Activated naive CD8-positive, alpha-beta T cell treated with anti-CD3 and anti-CD28 coated beads, Interleukin-2, amount 50 U/mL, for 24 hours (primary cell): Measurements from ENCODE around the gene ZNF880.
A peak's percentile ranks its signal among the peaks of the same experiment; 100 is the strongest.

Experiments
- ATAC-seq: fragments of 150-1000 bp; cut with Tn5 transposase; one replicate; pipeline ENCODE4 v1.10.0; 2021
- DNase-seq: peaks from one replicate; pipeline ENCODE4 v3.0.0; 2021
- H3K27ac Mint-ChIP-seq: one replicate; pipeline ENCODE4 v1.8.0; 2021; ENCODE audit warnings: mild to moderate bottlenecking, mixed read lengths
- H3K27me3 Mint-ChIP-seq: one replicate; pipeline ENCODE4 v1.8.0; 2021; ENCODE audit warnings: mixed read lengths
- H3K36me3 Mint-ChIP-seq: one replicate; pipeline ENCODE4 v1.8.0; 2021; ENCODE audit warnings: low read depth, mixed read lengths
- H3K4me1 Mint-ChIP-seq: one replicate; pipeline ENCODE4 v1.8.0; 2021; ENCODE audit warnings: mixed read lengths
- H3K4me3 Mint-ChIP-seq: one replicate; pipeline ENCODE4 v1.8.0; 2021; ENCODE audit warnings: mild to moderate bottlenecking, moderate library complexity, mixed read lengths
- H3K9me3 Mint-ChIP-seq: one replicate; pipeline ENCODE4 v1.8.0; 2021; ENCODE audit warnings: mixed read lengths

Gene ZNF880

GRCh38 chr19:52398081-52398441 lies 28.3 kb downstream of the ZNF880 start:
- H3K27ac Mint-ChIP-seq = peak overlapping the region; percentile 83
- no peak for ATAC-seq
- peaks cover 67% of the 10 kb centered on the region for H3K9me3 Mint-ChIP-seq
- H3K4me3 Mint-ChIP-seq = peak overlapping the region; percentile 85
- peak; percentile 8 for DNase-seq
- H3K4me1 Mint-ChIP-seq = peaks cover 15% of the 10 kb centered on the region
- peaks cover 78% of the 10 kb centered on the region for H3K36me3 Mint-ChIP-seq
- no peaks in the 10 kb centered on the region for H3K27me3 Mint-ChIP-seq

GRCh38 chr19:52410276-52410675 lies 40.6 kb downstream of the ZNF880 start:
- Mint-ChIP-seq H3K4me1 (no peaks in the 10 kb centered on the region), H3K36me3 (peaks cover 92% of the 10 kb centered on the region), H3K27me3 (no peaks in the 10 kb centered on the region), H3K27ac (no peak overlapping the region), H3K4me3 (no peak overlapping the region), H3K9me3 (peaks cover 74% of the 10 kb centered on the region)
- ATAC-seq (no peak), DNase-seq (no peak)

GRCh38 chr19:52415711-52416110 lies 46.0 kb downstream of the ZNF880 start:
- Mint-ChIP-seq H3K9me3 (peaks cover 77% of the 10 kb centered on the region), H3K27ac (no peak overlapping the region), H3K4me3 (no peak overlapping the region), H3K27me3 (no peaks in the 10 kb centered on the region), H3K4me1 (no peaks in the 10 kb centered on the region), H3K36me3 (peaks cover 60% of the 10 kb centered on the region)
- DNase-seq (no peak), ATAC-seq (no peak)

GRCh38 chr19:52428937-52429336 lies 59.2 kb downstream of the ZNF880 start, which contains the start of gene ZNF534:
Gene ZNF534, plus strand, starts transcription at chr19:52429148. Its CDS starts 2,327 bp downstream, at chr19:52431475.
- H3K27me3 Mint-ChIP-seq = no peaks in the 10 kb centered on the region
- H3K4me1 Mint-ChIP-seq = no peaks in the 10 kb centered on the region
- H3K36me3 Mint-ChIP-seq = peaks cover 23% of the 10 kb centered on the region
- DNase-seq (no peak), ATAC-seq (no peak)
- H3K4me3 Mint-ChIP-seq = no peak within 1 kb of the TSS
- H3K27ac Mint-ChIP-seq = no peak within 1 kb of the TSS
- H3K9me3 Mint-ChIP-seq = peaks cover 35% of the 10 kb centered on the region
